GM19193 (cell line): Measurements from ENCODE around the gene CRACR2A.

ENCODE experiments used
- POLR2A ChIP-seq: IDR thresholded peaks from 4 replicates; pipeline ENCODE4 v1.6.1; 2011; ENCODE audit not compliant: insufficient read depth, insufficient read length; ENCODE audit errors: extremely low read depth

Gene CRACR2A

GRCh38 chr12:3718100-3718499, 34.8 kb downstream of the CRACR2A start:
- TF ChIP-seq POLR2A = no peak

GRCh38 chr12:3717283-3717898, 35.5 kb downstream of the CRACR2A start:
- no peak for TF ChIP-seq POLR2A

GRCh38 chr12:3715999-3716398, 36.9 kb downstream of the CRACR2A start:
- no peak for TF ChIP-seq POLR2A

- TF ChIP-seq POLR2A = no peak
These were observed 39.0 kb downstream of the CRACR2A start for GRCh38 chr12:3713947-3714346.

- no peak for TF ChIP-seq POLR2A
These were observed 39.4 kb downstream of the CRACR2A start for GRCh38 chr12:3713483-3713882.

- TF ChIP-seq POLR2A = no peak
These were observed 40.5 kb downstream of the CRACR2A start for GRCh38 chr12:3712209-3712992.

- TF ChIP-seq POLR2A = no peak
These were observed 47.6 kb downstream of the CRACR2A start for GRCh38 chr12:3705354-3705675.

GRCh38 chr12:3704512-3705353, 48.2 kb downstream of the CRACR2A start:
- no peak for TF ChIP-seq POLR2A

- no peak for TF ChIP-seq POLR2A
These were observed 52.0 kb downstream of the CRACR2A start for GRCh38 chr12:3700861-3701260.

- TF ChIP-seq POLR2A = no peak
These were observed 54.5 kb downstream of the CRACR2A start for GRCh38 chr12:3698218-3698974.

GRCh38 chr12:3697311-3697870, 55.5 kb downstream of the CRACR2A start:
- no peak for TF ChIP-seq POLR2A

- TF ChIP-seq POLR2A = no peak
These were observed 58.2 kb downstream of the CRACR2A start for GRCh38 chr12:3694673-3695072.

- TF ChIP-seq POLR2A = no peak
These were observed 60.1 kb downstream of the CRACR2A start for GRCh38 chr12:3692616-3693365.

GRCh38 chr12:3686463-3686862, 66.4 kb downstream of the CRACR2A start:
- no peak for TF ChIP-seq POLR2A
